HepG2 (cell line): ENCODE measurements around the gene ZCCHC10. TPM values are rescaled to one million over a fixed set of nuclear protein-coding genes. Genes with fewer than 3 reads are reported as not detected.

Experiments used
- ATAC-seq: fragments of 200-7000 bp; cut with Tn5 transposase; 3 replicates; pipeline ENCODE4 v1.9.1; 2020; ENCODE audit warnings: mild to moderate bottlenecking, moderate library complexity
- BruUV-seq: library from RNA; stranded (reverse); fragments of 400-500 nt; replicated peaks from 2 replicates; lab custom pipeline; 2021; lab: Mats Ljungman, UMichigan
- CTCF ChIA-PET: fragments of 300-600 bp; formaldehyde crosslinking; extraction: SDS; loops from one replicate; lab custom pipeline; 2021; ENCODE audit warnings: low total read pairs, inconsistent platforms, low intra/inter-chr PET ratio; lab: Yijun Ruan, JAX
- POLR2A ChIA-PET: fragments of 350-600 bp; sonication (Branson Sonifier 250); formaldehyde crosslinking; loops from one replicate; lab custom pipeline; 2020; ENCODE audit warnings: antibody characterized with exemption, inconsistent platforms; lab: Yijun Ruan, JAX
- DNase-seq: peaks from one replicate; pipeline ENCODE4 v3.0.0-alpha.2; 2015; ENCODE audit warnings: low spot score
- FAIRE-seq: peaks from 3 replicates; lab custom pipeline; 2011; peaks lifted over from hg19 to GRCh38; lab: Jason Lieb, UNC
- H2AFZ ChIP-seq: one replicate; pipeline ENCODE4 v1.6.1; 2011; ENCODE audit warnings: low read length, inconsistent platforms
- H3K27ac ChIP-seq: fragments of 300-600 bp; 3 replicates; pipeline ENCODE4 v1.8.0; 2011; ENCODE audit warnings: mixed run types, mild to moderate bottlenecking, mixed read lengths, low read length, inconsistent platforms; ENCODE audit not compliant: insufficient read depth; ENCODE audit errors: extremely low read length
- H3K27me3 ChIP-seq, 2 experiments: fragments of 200-600 bp in 1 of 2; 2 replicates in 1 of 2; 3 replicates in 1 of 2; pipeline versions ENCODE4 v1.6.0 to v1.8.0; 2011; ENCODE audit warnings: low read length in 2 of 2, mild to moderate bottlenecking in 2 of 2, moderate library complexity in 2 of 2, inconsistent platforms in 1 of 2; ENCODE audit not compliant: insufficient read depth in 2 of 2, control insufficient read depth in 1 of 2
- H3K36me3 ChIP-seq, 2 experiments: fragments of 200-600 bp in 1 of 2; replicated peaks in 1 of 2; 2 replicates in 1 of 2; 3 replicates in 1 of 2; pipeline versions ENCODE4 v1.5.1 to v1.8.0; 2011; ENCODE audit warnings: low read length in 2 of 2, inconsistent platforms in 1 of 2; ENCODE audit not compliant: insufficient read depth in 2 of 2, control insufficient read depth in 1 of 2
- H3K4me1 ChIP-seq: 2 replicates; pipeline ENCODE4 v1.5.1; 2012; ENCODE audit warnings: low read length, inconsistent platforms; ENCODE audit not compliant: insufficient read depth
- H3K4me2 ChIP-seq: 2 replicates; pipeline ENCODE4 v1.6.0; 2011; ENCODE audit warnings: low read depth, low read length, inconsistent platforms
- H3K4me3 ChIP-seq, 3 experiments: fragments of 200-600 bp in 1 of 3; sonication (generic), shearing (Covaris generic) in 1 of 3; replicated peaks in 1 of 3; 2 replicates each; pipeline ENCODE4 v1.5.1; 2011 to 2016; ENCODE audit warnings: low read length in 3 of 3, inconsistent platforms in 2 of 3, low read depth in 2 of 3, mild to moderate bottlenecking in 2 of 3, control low read depth in 1 of 3, mixed read lengths in 1 of 3; ENCODE audit not compliant: insufficient read depth in 1 of 3
- H3K79me2 ChIP-seq: one replicate; pipeline ENCODE4 v1.6.1; 2011; ENCODE audit warnings: low read length, inconsistent platforms; ENCODE audit not compliant: insufficient read depth
- H3K9ac ChIP-seq: 2 replicates; pipeline ENCODE4 v1.6.0; 2011; ENCODE audit warnings: mild to moderate bottlenecking, low read depth, low read length, inconsistent platforms; ENCODE audit not compliant: insufficient read depth
- H3K9me3 ChIP-seq: 2 replicates; pipeline ENCODE4 v1.5.1; 2012; ENCODE audit warnings: mild to moderate bottlenecking, low read length
- H4K20me1 ChIP-seq: 2 replicates; pipeline ENCODE4 v1.6.0; 2011; ENCODE audit warnings: inconsistent platforms, mild to moderate bottlenecking, low read length, moderate library complexity; ENCODE audit not compliant: insufficient read depth
- FUBP1 ChIP-seq: sonication (generic); formaldehyde crosslinking; IDR thresholded peaks from 2 replicates; pipeline ENCODE4 v1.5.1; 2020; ENCODE audit warnings: missing genetic modification reagents, mild to moderate bottlenecking, borderline replicate concordance
- ZBTB40 ChIP-seq, 2 experiments: fragments of 450-650 bp in 1 of 2; sonication (generic) in 1 of 2; formaldehyde crosslinking in 1 of 2; IDR thresholded peaks; 2 replicates each; pipeline versions ENCODE4 v1.6.1 to v1.8.0; 2016 to 2022; ENCODE audit warnings: antibody characterized with exemption in 1 of 2, mild to moderate bottlenecking in 1 of 2, missing genetic modification reagents in 1 of 2
- WGBS: methylation state at CpG from one replicate; pipeline ENCODE4 v1.1.6; 2017; ENCODE audit warnings: low lambda C conversion rate; 5-methylcytosine and 5-hydroxymethylcytosine counted together
- in situ Hi-C: cut with HindIII; loops from 2 replicates; pipeline ENCODE4 v1.10.0; 2017; ENCODE audit warnings: low pct_unique_long_range_greater_than_20kb; ENCODE audit not compliant: extremely low pct_ligation_motif_present
- intact Hi-C: fragments of 100-400 bp; cut with micrococcal nuclease; formaldehyde crosslinking; loops from one replicate; pipeline ENCODE4 v1.10.0; 2022; ENCODE audit not compliant: unreplicated experiment
- polyA plus RNA-seq, 8 experiments: library from polyadenylated mRNA; depleted of rRNA in 3 of 8; stranded (reverse) in 7 of 8; unstranded in 1 of 8; fragments of >200 nt; fragmentation: Illumina TruSeq in 4 of 8; extraction: Trizol in 4 of 8; gene quantifications; 2 replicates each; pipeline versions ENCODE4 v1.2.1 to v1.2.3, GENCODE V29; 2011 to 2016; ENCODE audit warnings: low read depth in 4 of 8, missing spikeins in 1 of 8, mixed read lengths in 1 of 8; ENCODE audit not compliant: insufficient read depth in 1 of 8
- total RNA-seq, 5 experiments: library from RNA; depleted of rRNA; stranded (reverse); fragments of >200 nt; fragmentation: Illumina TruSeq; extraction: Trizol; gene quantifications; 2 replicates each; pipeline ENCODE4 v1.2.3, GENCODE V29; 2016; ENCODE audit warnings: low read depth in 1 of 5

ZCCHC10 gene
- total and polyA plus RNA-seq, 2 of the 13 experiments (the other 11 are each of a cell fraction or from before 2014, with no cell fraction given), result 40.7 to 48.2 TPM

GRCh38 chr5:132981288-132981687 lies 45.1 kb downstream of the ZCCHC10 start:
- POLR2A ChIA-PET, result interaction anchor here (1.2 kb wide), 2 partner anchors 17 to 71 kb away, joined by 3 to 4 read pairs; partner anchors contain the start of gene HSPA4
- BruUV-seq, result no TSS peak
- in situ Hi-C loops, result no loop called here

More at GRCh38 chr5:132981288-132981687, 45.1 kb downstream of the ZCCHC10 start:
- H3K27me3 ChIP-seq, result no peaks in the 10 kb centered on the region
- H3K4me1 ChIP-seq, result peaks cover 6% of the 10 kb centered on the region
- intact Hi-C loops, result no loop called here
- no peaks in the 10 kb centered on the region for H4K20me1 ChIP-seq
- no peaks in the 10 kb centered on the region for H3K79me2 ChIP-seq
- H2AFZ ChIP-seq, result no peak overlapping the region
- no peak overlapping the region for H3K4me2 ChIP-seq
- H3K27ac ChIP-seq, result no peak overlapping the region
- H3K9ac ChIP-seq, result no peak overlapping the region
- CTCF ChIA-PET, result no interaction called here
- no peaks in the 10 kb centered on the region for H3K9me3 ChIP-seq
- WGBS, result 26% methylated on average over 3 of the region's 3 CpGs
- H3K4me3 ChIP-seq, result no peak overlapping the region
- FAIRE-seq, result no peak
- TF ChIP-seq ZBTB40 (IDR thresholded peaks at IDR 0.05) (no peak), ZBTB40 (CRISPR knock-in tag; IDR thresholded peaks at IDR 0.05) (no peak), FUBP1 (CRISPR knock-in tag) (no peak)
- ATAC-seq, result no peak
- no peaks in the 10 kb centered on the region for H3K36me3 ChIP-seq
- no peak for DNase-seq
